NK-92 (cell line): Measurements from ENCODE around the gene WDR59.
"Not testable (repeated sequence)": the region's sequence is repeated elsewhere in the genome, so short reads cannot be mapped to it uniquely, and the experiment has no call there.

Experiments used
- DNase-seq: peaks from one replicate; lab custom pipeline; 2025; ENCODE audit not compliant: unreplicated experiment; lab: John Stamatoyannopoulos, UW

Gene WDR59

DNA sequence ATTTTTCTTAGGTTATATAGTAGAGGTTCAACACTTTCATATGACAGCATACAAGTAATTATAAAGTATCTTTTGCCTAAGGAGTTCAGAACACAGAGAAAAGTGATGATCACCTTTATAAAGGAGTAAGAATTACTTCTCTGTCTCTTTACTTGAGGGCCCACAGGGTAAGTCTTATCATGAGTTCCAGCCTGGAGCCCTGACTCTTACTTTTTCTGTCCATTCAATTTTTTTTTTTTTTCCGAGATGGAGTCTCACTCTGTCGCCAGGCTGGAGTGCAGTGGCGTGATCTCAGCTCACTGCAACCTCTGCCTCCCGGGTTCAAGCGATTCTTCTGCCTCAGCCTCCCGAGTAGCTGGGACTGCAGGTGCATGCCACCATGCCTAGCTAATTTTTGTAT, 28.2 kb upstream of the WDR59 start:
- not testable (repeated sequence) for DNase-seq

DNA sequence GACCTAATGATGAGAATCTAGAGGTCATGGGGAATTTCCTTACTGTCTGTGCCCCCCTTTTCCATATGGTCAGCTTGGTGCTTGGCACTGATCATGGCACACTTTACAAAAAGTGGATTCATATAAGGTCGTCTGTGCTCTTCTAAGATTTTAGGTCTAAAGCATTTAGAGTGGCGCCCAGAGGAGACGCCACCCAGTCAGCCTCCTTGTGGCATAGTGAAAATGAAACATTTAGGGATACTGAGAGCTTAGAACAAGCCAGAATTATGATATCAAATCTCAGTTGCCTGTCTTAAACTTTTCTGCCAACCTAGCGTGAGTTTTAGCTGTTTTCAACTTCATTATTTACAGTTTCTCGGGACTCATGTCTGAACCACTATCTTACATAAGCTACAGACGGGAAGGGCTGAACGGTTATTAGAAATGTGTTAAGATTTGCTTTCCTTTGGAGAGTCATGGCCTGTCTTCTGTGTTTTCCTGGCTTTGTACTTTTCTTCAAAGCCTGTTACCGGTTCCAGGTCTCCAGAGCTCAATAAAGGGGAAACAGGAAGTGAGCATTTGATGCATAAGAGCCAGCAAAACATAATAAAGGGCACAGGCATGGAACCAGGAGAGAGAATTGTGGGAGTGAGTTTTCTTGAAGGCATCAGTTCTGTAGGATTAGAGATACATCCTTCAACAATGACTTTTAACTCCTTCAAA, 27.6 kb upstream of the WDR59 start:
- DNase-seq, result no peak

DNA sequence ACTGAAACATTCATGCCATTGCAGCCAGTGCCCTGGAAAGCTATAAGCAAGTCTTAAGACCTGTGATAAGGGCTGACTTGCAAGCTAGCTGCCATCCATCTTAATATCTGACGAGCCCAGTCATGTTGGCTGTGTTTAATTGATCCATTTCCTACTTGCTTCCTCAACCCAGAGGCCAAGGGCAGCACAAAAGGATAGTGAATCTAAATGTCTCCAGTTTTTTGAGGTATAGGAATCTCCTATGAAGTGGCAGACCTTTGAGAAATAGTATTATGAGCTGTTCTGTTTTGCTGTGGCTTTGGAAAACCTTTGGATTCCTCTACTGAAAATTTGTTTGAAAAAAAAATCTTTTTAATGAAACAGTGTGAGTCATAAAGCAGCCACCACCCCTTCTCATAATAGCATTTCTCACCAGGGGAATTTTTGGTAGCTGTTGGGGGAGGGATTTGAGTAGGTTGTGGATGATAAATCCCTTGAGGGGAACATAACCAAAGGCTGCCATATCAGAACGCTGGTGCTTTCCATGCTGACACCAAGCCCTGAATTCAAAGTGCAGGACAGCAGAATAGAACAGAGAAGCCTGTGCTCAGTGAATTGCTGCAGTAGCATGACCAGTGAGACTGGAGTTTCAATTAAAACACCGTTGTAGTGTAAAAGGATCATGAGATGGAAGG, 26.8 kb upstream of the WDR59 start:
- no peak for DNase-seq

DNA sequence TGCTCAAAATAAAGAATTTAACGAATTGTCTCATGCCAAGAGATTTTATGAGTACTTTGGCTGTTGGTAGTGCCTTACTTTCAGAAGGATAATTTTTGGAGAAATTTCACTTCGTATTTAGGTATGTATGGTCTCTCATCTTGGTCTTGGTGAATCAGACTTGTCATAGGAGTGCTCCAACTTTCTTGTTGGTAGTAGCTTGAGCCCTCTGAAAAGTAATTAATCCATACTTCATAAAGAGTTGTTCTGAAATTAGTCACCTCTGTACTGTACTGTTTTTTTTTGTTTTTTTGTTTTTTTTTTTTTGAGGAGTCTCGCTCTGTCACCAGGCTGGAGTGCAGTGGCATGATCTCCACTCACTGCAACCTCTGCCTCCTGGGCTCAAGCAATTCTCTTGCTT, 25.5 kb upstream of the WDR59 start:
- no peak for DNase-seq

DNA sequence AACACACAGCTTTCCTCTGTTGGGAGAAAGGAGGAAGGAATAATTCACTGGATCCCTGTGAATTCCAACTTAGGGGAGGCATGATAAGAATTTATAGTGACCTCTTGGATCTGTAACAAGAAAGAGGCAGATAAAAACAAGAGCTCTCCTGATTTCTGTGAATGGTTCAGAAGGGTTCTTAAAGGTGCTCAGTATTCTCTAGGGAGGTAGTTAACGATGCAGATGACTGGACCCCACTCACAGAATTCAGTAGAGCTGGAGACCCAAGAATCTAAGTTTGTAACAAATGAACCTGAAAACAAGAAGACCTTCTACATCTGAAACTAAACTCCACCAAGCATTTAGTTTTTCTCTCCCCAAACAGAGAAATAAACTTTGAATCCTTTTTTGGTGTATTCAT, 22.5 kb upstream of the WDR59 start:
- DNase-seq, result no peak

DNA sequence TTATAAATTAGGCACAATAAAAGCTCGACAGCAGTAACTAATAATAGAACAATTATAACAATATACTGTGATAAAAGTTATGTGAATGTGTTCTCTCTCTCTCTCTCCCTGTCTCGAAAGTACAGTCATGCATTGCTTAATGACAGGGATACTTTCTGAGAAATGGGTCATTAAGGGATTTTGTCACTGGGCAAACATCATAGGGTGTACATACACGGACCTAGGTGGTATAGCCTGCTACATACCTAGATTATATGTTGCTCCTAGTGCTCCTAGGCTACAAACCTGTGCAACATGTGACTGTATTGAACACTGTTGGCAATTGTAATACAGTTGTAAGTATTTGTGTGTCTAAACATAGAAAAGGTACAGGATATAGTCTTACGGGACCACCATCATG, 20.8 kb upstream of the WDR59 start:
- DNase-seq, result no peak

DNA sequence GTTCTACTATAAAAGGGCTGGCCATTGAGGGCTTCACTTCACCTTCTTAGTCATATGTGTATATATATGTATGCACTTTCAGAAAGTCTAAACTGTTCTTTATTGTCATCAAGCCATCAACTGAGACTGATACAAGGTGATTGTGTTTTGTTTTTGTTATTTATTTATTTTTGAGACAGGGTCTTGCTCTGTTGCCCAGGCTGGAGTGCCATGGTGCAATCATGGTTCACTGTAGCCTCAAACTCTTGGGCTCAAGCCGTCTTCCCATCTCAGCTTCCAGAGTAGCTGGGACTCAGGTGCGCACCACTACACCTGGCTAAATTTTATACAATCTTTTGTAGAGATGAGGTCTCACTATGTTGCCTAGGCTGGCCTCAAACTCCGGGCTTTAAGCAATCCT, 19.5 kb upstream of the WDR59 start:
- DNase-seq, result no peak

DNA sequence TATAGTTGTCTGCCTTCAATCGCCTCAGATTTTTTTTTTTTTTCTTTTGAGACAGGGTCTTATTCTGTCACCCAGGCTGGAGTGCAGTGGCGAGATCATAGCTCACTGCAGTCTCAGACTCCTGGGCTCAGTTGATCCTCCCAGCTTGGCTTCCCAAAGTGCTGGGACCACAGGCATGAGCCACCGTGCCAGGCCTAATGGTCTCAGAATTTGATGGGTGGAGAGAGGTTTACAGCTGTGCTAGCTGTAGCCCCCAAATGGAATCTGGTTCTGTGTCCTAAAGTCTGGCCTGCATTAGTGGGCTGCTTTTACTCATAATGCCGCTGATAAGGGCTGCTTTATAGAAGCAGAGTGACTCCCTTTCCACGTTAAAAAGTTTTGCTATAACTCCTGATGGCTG, 19.0 kb upstream of the WDR59 start:
- no peak for DNase-seq

DNA sequence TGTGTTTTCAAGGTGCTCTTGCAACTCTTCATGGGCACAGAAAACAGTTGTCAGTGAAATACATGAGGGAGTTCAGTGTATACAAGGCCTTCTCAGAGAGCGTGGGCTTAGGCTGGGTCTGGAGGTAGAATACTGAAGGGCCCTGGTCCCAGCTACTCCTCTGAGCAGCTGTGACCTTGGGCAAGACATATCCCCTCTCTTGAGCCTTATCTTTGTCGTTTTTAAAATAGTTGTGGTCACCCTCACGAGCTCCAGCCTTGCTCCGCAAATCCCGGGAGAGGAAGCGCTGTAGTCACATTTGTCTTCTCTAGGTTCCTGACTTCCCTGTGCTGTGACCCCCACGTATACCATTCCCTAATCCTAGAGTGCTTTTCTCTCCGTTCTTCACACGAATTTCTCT, 17.6 kb upstream of the WDR59 start:
- DNase-seq, result no peak

DNA sequence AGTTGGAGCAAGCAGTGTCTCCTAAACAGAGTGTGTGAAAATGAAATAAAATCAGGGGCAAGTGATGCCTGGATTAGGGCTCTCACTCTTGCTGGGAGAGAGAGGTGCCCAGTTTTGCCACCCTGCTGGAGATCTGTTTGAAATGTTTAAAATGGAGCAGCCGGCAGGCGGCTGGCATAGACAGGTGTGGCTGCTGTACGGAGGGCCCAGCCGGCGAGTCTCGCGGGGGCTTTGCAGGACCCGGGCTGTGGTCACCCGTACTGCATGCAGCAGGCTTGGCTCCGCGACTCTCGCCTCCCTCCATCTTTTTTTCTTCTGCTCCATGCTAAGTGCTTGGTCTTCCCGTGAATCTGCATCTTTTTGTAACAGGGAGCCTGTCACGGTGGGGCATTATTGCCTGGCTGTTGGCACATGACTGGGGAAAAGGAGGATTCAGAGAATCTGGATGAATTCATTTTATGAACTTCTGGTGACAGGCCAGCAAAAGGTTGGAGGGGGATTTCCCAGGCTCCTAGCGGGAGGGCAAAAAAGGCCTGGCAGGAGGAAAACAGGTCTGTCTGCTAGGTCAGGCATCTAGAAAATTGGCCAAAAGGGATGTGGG, 15.7 kb upstream of the WDR59 start:
- DNase-seq, result no peak

DNA sequence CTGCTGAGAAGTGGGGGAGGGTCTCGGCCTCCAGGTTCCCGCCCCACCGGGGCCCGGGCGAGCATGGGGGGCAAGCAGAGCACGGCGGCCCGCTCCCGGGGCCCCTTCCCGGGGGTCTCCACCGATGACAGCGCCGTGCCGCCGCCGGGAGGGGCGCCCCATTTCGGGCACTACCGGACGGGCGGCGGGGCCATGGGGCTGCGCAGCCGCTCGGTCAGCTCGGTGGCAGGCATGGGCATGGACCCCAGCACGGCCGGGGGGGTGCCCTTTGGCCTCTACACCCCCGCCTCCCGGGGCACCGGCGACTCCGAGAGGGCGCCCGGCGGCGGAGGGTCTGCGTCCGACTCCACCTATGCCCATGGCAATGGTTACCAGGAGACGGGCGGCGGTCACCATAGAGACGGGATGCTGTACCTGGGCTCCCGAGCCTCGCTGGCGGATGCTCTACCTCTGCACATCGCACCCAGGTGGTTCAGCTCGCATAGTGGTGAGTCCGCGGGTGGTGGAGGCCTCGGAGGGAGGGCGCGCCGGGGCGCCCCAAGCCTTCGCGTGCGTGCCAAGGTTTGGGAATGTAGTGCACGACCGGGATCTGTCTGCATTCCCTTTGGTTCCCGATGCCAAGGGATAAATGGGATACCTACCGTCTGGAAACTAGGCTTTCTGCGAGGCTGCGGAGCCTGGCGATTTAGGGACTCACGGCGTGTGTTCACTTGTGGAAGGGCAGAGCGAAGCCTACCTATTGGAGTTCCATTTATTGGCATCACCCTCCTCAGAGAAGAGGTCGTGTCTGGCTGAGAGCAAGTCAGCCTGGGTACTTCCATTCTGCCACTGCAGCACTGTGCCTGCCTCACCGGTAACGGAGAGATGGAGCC, 14.9 kb upstream of the WDR59 start:
- no peak for DNase-seq

DNA sequence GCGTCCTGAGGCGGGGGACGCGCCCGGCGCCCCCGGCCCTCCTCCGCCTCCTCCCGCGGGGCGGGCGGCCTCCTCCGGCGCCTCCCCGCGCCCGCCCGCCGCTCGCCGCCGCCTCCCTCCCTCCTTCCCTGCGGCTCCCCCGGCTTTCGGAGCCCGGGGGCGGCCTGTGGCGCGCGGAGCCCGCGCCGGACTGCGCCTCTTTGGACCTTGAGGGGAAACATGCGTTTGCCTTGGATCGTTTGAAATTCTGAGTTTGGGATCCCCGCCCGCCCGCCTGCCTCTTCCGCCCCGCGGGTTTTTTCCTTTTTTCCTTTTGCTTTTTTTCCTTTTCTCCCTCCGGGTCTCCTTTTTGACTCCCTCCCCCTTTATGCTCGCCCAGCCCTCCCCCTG, 14.3 kb upstream of the WDR59 start:
- DNase-seq, result no peak

DNA sequence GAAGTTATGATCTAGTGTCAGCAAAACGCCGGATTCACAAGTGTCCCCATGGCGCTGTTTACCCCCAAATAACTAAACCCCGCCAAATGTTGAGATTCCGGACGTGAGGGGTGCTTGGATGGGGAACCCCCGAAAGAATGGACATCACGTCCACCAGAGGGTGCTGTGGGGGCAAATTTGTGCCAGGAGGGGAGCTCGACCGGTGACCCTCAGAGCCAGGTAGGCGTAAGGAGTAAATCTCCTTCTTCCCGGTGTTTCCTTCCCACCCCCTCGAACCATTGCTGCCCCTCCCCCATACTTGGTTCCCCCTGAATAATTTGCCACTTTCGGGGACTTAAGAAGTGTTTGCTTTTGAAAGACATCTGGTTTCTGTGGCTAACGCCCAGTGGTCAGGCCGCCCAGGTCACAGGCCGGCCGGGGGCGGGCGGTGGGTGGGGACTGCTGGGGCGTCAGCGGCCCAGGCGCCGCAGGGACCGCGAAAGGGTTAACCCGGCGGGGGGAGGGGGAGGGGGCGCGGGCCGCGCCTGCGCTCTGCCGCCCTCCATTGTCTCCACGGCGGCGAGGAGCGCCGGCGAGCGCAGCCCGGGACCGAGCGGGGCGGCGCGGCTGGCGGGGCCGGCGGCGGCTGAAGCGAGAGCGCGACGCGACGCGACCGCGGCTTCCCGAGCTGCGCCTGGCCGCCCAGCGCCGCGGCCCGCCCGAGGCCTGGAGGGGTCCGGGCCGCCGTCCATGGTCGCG, 13.7 kb upstream of the WDR59 start, which contains the start of gene ZNRF1:
ZNRF1 (plus strand) TSS at position 544 of the 738 bp plus-strand sequence. CDS start 648 bp downstream, outside the sequence.
- no peak for DNase-seq

DNA sequence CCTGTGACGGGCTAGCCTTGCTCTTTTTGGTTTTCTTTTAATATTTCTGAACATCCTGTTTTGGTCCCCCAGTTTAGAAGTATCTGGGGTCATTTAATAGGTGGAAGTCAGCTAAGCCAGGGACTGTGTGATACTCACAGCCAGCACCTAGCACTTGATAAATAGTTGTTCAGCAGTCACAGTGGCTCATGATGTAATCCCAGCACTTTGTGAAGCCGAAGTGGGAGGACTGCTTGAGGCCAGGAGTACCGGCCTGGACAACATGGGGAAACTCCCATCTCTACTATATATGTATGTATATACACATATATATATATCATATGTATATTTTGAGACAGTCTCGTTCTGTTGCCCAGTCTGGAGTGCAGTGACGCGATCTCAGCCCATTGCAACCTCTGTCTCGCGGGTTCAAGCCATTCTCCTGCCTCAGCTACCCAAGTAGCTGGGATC, 12.1 kb upstream of the WDR59 start:
- no peak for DNase-seq

DNA sequence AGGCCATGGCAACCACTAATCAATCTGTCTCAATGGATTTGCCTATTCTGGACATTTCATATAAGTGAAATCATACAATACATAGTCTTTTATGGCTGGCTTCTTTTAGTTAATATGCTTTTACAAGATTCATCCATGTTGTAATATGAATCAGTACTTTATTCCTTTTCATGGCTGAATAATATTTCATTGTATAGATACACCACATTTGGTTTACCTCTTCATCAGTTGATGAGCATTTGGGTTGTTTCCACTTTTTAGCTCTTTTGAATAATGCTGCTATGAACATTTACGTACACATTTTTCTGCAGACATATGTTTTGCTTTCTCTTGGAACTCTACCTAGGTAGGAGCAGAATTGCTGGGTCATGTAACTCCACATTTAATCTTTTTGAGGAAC, 11.1 kb upstream of the WDR59 start:
- DNase-seq, result no peak

DNA sequence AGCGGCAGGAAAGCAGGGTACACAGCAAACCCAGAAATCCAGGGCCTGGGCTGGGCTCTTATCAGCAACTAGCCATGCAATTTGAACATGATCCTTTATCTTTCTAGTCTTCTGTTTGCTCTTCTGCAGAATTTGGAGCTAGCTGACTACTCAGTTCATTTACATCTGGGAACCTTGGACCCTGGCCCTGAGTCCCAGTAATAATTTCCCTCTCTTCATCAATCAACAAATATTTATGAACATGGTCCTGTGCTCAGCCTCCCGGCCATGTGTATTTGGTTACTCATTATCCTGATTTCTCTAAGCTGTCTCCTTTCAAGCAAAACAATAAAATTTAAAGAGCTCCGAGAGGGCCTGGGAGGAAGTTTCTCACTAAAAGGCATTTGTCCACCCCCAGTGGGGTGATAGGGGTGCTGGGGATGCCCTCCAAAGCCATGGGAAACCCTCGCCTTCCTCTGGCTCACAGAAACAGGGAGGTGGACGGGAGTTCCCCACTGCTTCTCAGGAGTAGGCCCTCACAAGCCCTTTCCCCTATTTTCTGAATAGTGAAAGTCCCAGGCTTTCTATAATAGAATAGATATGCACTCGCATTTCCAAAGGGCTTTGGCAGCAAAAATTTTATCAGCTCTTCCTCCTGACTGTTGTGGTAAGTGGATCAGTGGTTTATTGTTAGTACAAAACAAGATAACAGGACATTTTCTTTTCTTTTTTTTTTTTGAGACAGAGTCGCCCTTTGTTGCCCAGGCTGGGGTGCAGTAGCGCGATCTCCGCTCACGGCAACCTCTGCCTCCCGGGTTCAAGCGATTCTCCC, 6.9 kb upstream of the WDR59 start:
- DNase-seq, result no peak

DNA sequence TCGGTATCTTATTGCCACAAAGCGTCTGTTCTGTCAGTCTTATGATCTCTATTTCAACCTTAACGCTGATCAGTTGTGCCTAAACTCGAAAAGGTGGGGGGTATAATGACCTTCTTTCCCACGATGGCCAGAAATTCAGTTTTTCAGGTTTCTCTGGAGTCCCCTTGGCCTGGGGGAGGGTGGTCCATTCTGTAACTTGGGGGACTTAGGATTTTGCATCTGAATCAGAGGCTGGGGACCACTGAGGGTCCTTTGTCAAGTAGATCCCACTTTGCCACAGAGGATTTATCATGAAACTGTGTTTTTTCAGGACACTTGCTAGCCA, 6.3 kb upstream of the WDR59 start:
- no peak for DNase-seq

DNA sequence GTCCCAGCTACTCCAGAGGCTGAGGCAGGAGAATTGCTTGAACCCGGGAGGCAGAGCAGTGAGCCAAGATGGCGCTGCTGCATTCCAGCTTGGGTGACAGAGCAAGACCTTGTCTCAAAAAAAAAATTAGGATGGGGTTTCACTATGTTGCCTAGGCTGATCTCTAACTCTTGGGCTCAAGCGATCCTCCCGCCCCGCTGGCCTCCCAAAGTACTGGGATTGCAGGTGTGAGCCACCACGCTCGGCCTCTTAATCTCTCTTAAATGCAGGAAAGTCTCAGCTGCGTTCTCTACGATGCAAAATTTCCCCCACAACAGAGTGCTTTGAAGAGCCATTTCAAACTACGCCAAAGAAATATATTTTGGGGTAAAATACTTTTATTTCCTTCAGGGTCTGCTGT, 5.9 kb upstream of the WDR59 start:
- no peak for DNase-seq

DNA sequence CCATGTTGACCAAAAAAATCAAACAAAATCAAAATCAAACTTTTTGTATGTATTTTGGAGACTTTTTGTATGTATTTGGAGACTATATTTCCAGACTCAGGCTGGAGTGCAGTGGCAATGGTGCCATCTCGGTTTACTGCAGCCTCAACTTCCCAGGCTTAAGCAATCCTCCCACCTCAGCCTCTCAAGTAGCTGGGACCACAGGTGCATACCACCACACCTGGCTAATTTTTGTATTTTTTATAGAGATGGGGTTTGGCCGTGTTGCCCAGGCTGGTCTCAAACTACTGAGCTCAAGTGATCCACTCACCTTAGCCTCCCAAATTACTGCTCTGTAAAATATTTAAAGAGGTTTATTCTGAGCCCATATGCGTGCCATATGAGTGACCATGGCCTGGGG, 4.9 kb upstream of the WDR59 start:
- not testable (repeated sequence) for DNase-seq

DNA sequence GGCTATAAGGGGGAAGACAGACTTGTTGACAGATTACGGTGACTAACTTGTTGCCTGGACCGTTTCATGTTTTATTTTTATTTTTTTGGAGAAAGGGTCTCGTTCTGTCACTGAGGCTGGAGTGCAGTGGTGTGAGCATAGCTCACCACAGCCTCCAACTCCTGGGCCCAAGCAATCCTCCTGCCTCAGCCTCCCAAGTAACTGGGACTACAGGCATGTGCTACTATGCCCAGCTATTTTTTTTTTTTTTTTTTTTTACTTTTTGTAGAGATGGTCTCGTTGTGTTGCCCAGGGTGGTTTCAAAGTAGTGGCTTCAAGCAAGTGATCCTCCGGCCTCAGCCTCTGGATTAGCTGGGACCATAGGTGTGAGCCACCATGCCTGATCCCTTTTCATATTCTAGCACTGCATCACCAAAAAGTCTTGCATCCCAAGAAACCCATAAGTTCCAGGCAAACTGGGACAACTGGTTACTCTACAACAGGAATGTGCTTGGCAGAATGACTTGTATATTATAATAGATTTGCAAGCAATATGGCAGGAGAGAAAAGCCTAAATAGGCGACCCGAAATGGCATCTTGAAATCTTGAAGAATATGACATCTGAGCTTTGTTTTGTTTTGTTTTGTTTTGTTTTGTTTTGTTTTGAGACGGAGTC, 2.2 kb upstream of the WDR59 start:
- no peak for DNase-seq
